IMR-90 (cell line): ENCODE results near the gene OR5AK2. TPM values are rescaled to one million over a fixed set of nuclear protein-coding genes. Genes with fewer than 3 reads are reported as not detected.

ENCODE experiments used
- ATAC-seq: fragments of 200-7000 bp; cut with Tn5 transposase; 2 replicates; pipeline ENCODE4 v1.9.1; 2020; ENCODE audit warnings: low read depth, mild to moderate bottlenecking, moderate library complexity
- BruUV-seq: library from RNA; stranded (reverse); fragments of 400-500 nt; replicated peaks from 2 replicates; lab custom pipeline; 2021; lab: Mats Ljungman, UMichigan
- CTCF ChIA-PET: fragments of 300-600 bp; formaldehyde crosslinking; extraction: SDS; loops from one replicate; lab custom pipeline; 2021; ENCODE audit warnings: antibody characterized with exemption; lab: Yijun Ruan, JAX
- POLR2A ChIA-PET: fragments of 300-600 bp; sonication (Branson Sonifier 250); formaldehyde crosslinking; loops from one replicate; lab custom pipeline; 2022; ENCODE audit warnings: antibody characterized with exemption; ENCODE audit not compliant: unreplicated experiment; lab: Charles Lee
- DNase-seq: peaks from one replicate; pipeline ENCODE4 v3.0.0; 2013
- H2AFZ ChIP-seq: replicated peaks from 2 replicates; pipeline ENCODE3; 2013; ENCODE audit warnings: low read length, mild to moderate bottlenecking; ENCODE audit not compliant: poor library complexity
- H2AK5ac ChIP-seq: 2 replicates; pipeline ENCODE4 v1.6.1; 2013; ENCODE audit warnings: low read depth, low read length, inconsistent platforms
- H2AK9ac ChIP-seq: replicated peaks from 2 replicates; pipeline ENCODE3; 2013; ENCODE audit warnings: mild to moderate bottlenecking, low read depth, low read length, moderate library complexity; ENCODE audit not compliant: poor library complexity
- H2BK120ac ChIP-seq: 2 replicates; pipeline ENCODE4 v1.6.1; 2013; ENCODE audit warnings: low read depth, low read length, inconsistent platforms
- H2BK15ac ChIP-seq: 3 replicates; pipeline ENCODE4 v1.6.1; 2013; ENCODE audit warnings: low read depth, low read length, inconsistent platforms
- H2BK20ac ChIP-seq: 2 replicates; pipeline ENCODE4 v1.6.1; 2013; ENCODE audit warnings: low read depth, mild to moderate bottlenecking, inconsistent platforms, low read length, moderate library complexity
- H2BK5ac ChIP-seq: 2 replicates; pipeline ENCODE4 v1.6.1; 2013; ENCODE audit warnings: mild to moderate bottlenecking, low read depth, low read length, inconsistent platforms; ENCODE audit not compliant: poor library complexity, severe bottlenecking
- H3K14ac ChIP-seq: replicated peaks from 2 replicates; pipeline ENCODE4 v1.6.1; 2013; ENCODE audit warnings: low read depth, low read length, inconsistent platforms
- H3K18ac ChIP-seq: 2 replicates; pipeline ENCODE4 v1.6.1; 2013; ENCODE audit warnings: low read depth, low read length, control low read depth
- H3K23ac ChIP-seq: 2 replicates; pipeline ENCODE4 v1.6.1; 2013; ENCODE audit warnings: low read depth, low read length, inconsistent platforms
- H3K27ac ChIP-seq: 2 replicates; pipeline ENCODE4 v1.5.1; 2013; ENCODE audit warnings: mild to moderate bottlenecking, control low read depth, low read length; ENCODE audit not compliant: insufficient read depth
- H3K27me3 ChIP-seq: 2 replicates; pipeline ENCODE4 v1.6.1; 2013; ENCODE audit warnings: low read length; ENCODE audit not compliant: control insufficient read depth, insufficient read depth
- H3K36me3 ChIP-seq: 2 replicates; pipeline ENCODE4 v1.6.1; 2013; ENCODE audit warnings: low read length, mixed read lengths; ENCODE audit not compliant: control insufficient read depth, insufficient read depth
- H3K4ac ChIP-seq: 2 replicates; pipeline ENCODE4 v1.6.1; 2013; ENCODE audit warnings: low read depth, low read length, inconsistent platforms
- H3K4me1 ChIP-seq: 2 replicates; pipeline ENCODE4 v1.6.1; 2013; ENCODE audit warnings: low read length, mixed read lengths; ENCODE audit not compliant: control insufficient read depth, insufficient read depth
- H3K4me2 ChIP-seq: 2 replicates; pipeline ENCODE4 v1.6.1; 2013; ENCODE audit warnings: low read depth, mild to moderate bottlenecking, control low read depth, low read length, moderate library complexity
- H3K4me3 ChIP-seq: 2 replicates; pipeline ENCODE4 v1.5.1; 2013; ENCODE audit warnings: low read depth, mild to moderate bottlenecking, control low read depth, low read length, moderate library complexity; ENCODE audit not compliant: insufficient read depth
- H3K56ac ChIP-seq: 2 replicates; pipeline ENCODE4 v1.6.1; 2013; ENCODE audit warnings: low read length, inconsistent platforms; ENCODE audit not compliant: insufficient read depth; ENCODE audit errors: extremely low read depth
- H3K79me1 ChIP-seq, 2 experiments: 2 replicates each; pipeline ENCODE4 v1.6.1; 2013; ENCODE audit warnings: low read length in 2 of 2, inconsistent platforms in 1 of 2, low read depth in 1 of 2
- H3K9ac ChIP-seq: 2 replicates; pipeline ENCODE4 v1.6.1; 2013; ENCODE audit warnings: low read depth, low read length, control low read depth
- H3K9me1 ChIP-seq: 2 replicates; pipeline ENCODE4 v1.6.1; 2013; ENCODE audit warnings: low read length, inconsistent platforms; ENCODE audit not compliant: insufficient read depth
- H3K9me3 ChIP-seq: 2 replicates; pipeline ENCODE4 v1.6.1; 2013; ENCODE audit warnings: low read length; ENCODE audit not compliant: control insufficient read depth, insufficient read depth
- H4K20me1 ChIP-seq: 2 replicates; pipeline ENCODE4 v1.6.1; 2013; ENCODE audit warnings: low read length, inconsistent platforms; ENCODE audit not compliant: insufficient read depth
- H4K5ac ChIP-seq: 2 replicates; pipeline ENCODE4 v1.6.1; 2013; ENCODE audit warnings: mild to moderate bottlenecking, low read depth, low read length, control low read depth
- H4K8ac ChIP-seq, 2 experiments: 2 replicates each; pipeline ENCODE4 v1.6.1; 2013; ENCODE audit warnings: low read depth in 2 of 2, low read length in 2 of 2, control low read depth in 1 of 2, inconsistent platforms in 1 of 2
- H4K91ac ChIP-seq: 2 replicates; pipeline ENCODE4 v1.6.1; 2013; ENCODE audit warnings: low read depth, low read length, inconsistent platforms; ENCODE audit not compliant: insufficient read depth
- NFE2L2 ChIP-seq: fragments of 150-350 bp; IDR thresholded peaks from 2 replicates; pipeline ENCODE4 v1.6.1; 2016; ENCODE audit warnings: low read depth, mild to moderate bottlenecking, low read length
- RFX5 ChIP-seq: IDR thresholded peaks from 2 replicates; pipeline ENCODE4 v1.8.0; 2012; ENCODE audit warnings: low read depth, mild to moderate bottlenecking, low read length, moderate library complexity
- SMC3 ChIP-seq: fragments of 150-350 bp; IDR thresholded peaks from 2 replicates; pipeline ENCODE4 v1.6.1; 2016; ENCODE audit warnings: low read depth, mild to moderate bottlenecking, antibody characterized with exemption, low read length, moderate library complexity
- USF2 ChIP-seq: fragments of 150-350 bp; IDR thresholded peaks from 2 replicates; pipeline ENCODE4 v1.6.1; 2017; ENCODE audit warnings: mild to moderate bottlenecking, antibody characterized with exemption, low read length, low read depth
- dilution Hi-C: fragments of 300-500 bp; cut with HindIII; formaldehyde crosslinking; loops from one replicate; pipeline ENCODE4 v1.14.3; 2018; ENCODE audit warnings: low sequenced_read_pairs; ENCODE audit not compliant: unreplicated experiment
- in situ Hi-C: fragments of 300-500 bp; cut with MboI; formaldehyde crosslinking; loops from 3 replicates; pipeline ENCODE4 v1.14.3; 2019; ENCODE audit warnings: low sequenced_read_pairs, inconsistent platforms, mixed read lengths
- intact Hi-C: fragments of 100-400 bp; cut with micrococcal nuclease; formaldehyde crosslinking; loops from 2 replicates; pipeline ENCODE4 v1.10.0; 2022
- polyA plus RNA-seq, 3 experiments: library from polyadenylated mRNA; depleted of rRNA; stranded (reverse); fragments of >200 nt; gene quantifications; 2 replicates each; pipeline ENCODE4 v1.2.3, GENCODE V29; 2012; ENCODE audit warnings: low replicate concordance in 1 of 3
- total RNA-seq: library from RNA; depleted of rRNA; stranded (reverse); fragments of >200 nt; gene quantifications from 2 replicates; pipeline ENCODE4 v1.2.3, GENCODE V29; 2012

The OR5AK2 gene
- total and polyA plus RNA-seq, 2 of the 4 experiments (the other 2 are of a cell fraction), result not detected

GRCh38 chr11:56994532-56994931 lies 5.8 kb downstream of the OR5AK2 start:
- Histone ChIP-seq H3K9ac (no peak overlapping the region), H2AK9ac (no peak overlapping the region), H2BK20ac (no peak overlapping the region), H3K4me1 (no peaks in the 10 kb centered on the region), H3K4me2 (no peak overlapping the region), H3K36me3 (no peaks in the 10 kb centered on the region), H3K27me3 (no peaks in the 10 kb centered on the region), H3K56ac (no peak overlapping the region), H3K18ac (no peak overlapping the region), H2AFZ (no peak overlapping the region), H3K4me3 (no peak overlapping the region), H3K23ac (no peak overlapping the region), H4K5ac (no peak overlapping the region), H3K27ac (no peak overlapping the region), H3K4ac (no peak overlapping the region), H4K91ac (no peak overlapping the region), H2BK120ac (no peak overlapping the region), H2BK15ac (no peak overlapping the region), H3K9me3 (no peaks in the 10 kb centered on the region), H3K14ac (no peak overlapping the region), H4K20me1 (no peaks in the 10 kb centered on the region), H2BK5ac (no peak overlapping the region), H3K9me1 (no peaks in the 10 kb centered on the region), H2AK5ac (no peak overlapping the region), H4K8ac (no peak overlapping the region), H3K79me1 (no peaks in the 10 kb centered on the region)
- intact Hi-C loops, result no loop called here
- in situ Hi-C loops, result no loop called here
- BruUV-seq, result no TSS peak
- ChIA-PET POLR2A (no interaction called here), CTCF (interaction anchor here (1.2 kb wide), 1 partner anchor 14 kb away, joined by 4 read pairs; no protein-coding TSS in a partner anchor)
- dilution Hi-C loops, result no loop called here
- ATAC-seq, result no peak
- no peak for DNase-seq
- no peak for TF ChIP-seq NFE2L2
- no peak for TF ChIP-seq SMC3
- no peak for TF ChIP-seq RFX5
- TF ChIP-seq USF2, result no peak
